ENCODE measurements around the gene MUC12.

The MUC12 gene

GRCh38 chr7:100965723-100966541 lies 3.4 kb upstream of the MUC12 start:
- TF ChIP-seq CTCF (IDR thresholded peaks at IDR 0.05; ENCODE audit: low read depth, low read length, missing control alignments): peak; percentile 79
- H3K4me3 ChIP-seq (replicated peaks; ENCODE audit: low read depth, low read length): no peak overlapping the region

GRCh38 chr7:100966542-100967291 lies 2.6 kb upstream of the MUC12 start:
- H3K4me3 ChIP-seq (replicated peaks; ENCODE audit: low read depth, low read length): no peak overlapping the region
- TF ChIP-seq CTCF (IDR thresholded peaks at IDR 0.05; ENCODE audit: low read depth, low read length, missing control alignments): no peak
- DNase-seq (ENCODE audit: extremely low read depth, low read depth): no peak

More at GRCh38 chr7:100965723-100966541, 3.4 kb upstream of the MUC12 start:
- DNase-seq (ENCODE audit: extremely low read depth, low read depth): no peak

GRCh38 chr7:100967292-100967863 lies 2.0 kb upstream of the MUC12 start:
- DNase-seq (ENCODE audit: extremely low read depth, low read depth): no peak
- H3K4me3 ChIP-seq (replicated peaks; ENCODE audit: low read depth, low read length): no peak overlapping the region
- no peak for TF ChIP-seq CTCF (IDR thresholded peaks at IDR 0.05; ENCODE audit: low read depth, low read length, missing control alignments)

GRCh38 chr7:100968031-100968430 lies 1.3 kb upstream of the MUC12 start:
- TF ChIP-seq CTCF (IDR thresholded peaks at IDR 0.05; ENCODE audit: low read depth, low read length, missing control alignments): no peak
- no peak for DNase-seq (ENCODE audit: extremely low read depth, low read depth)
- no peak overlapping the region for H3K4me3 ChIP-seq (replicated peaks; ENCODE audit: low read depth, low read length)

- no peak for DNase-seq (ENCODE audit: extremely low read depth, low read depth)
- no peak overlapping the region for H3K4me3 ChIP-seq (replicated peaks; ENCODE audit: low read depth, low read length)
- no peak for TF ChIP-seq CTCF (IDR thresholded peaks at IDR 0.05; ENCODE audit: low read depth, low read length, missing control alignments)
These were observed 715 bp upstream of the MUC12 start for GRCh38 chr7:100968650-100969049.

GRCh38 chr7:100971111-100972001 lies 2.0 kb downstream of the MUC12 start:
- no peak overlapping the region for H3K4me3 ChIP-seq (replicated peaks; ENCODE audit: low read depth, low read length)
- no peak for DNase-seq (ENCODE audit: extremely low read depth, low read depth)
- TF ChIP-seq CTCF (IDR thresholded peaks at IDR 0.05; ENCODE audit: low read depth, low read length, missing control alignments): no peak

Data from HFF-Myc (cell line).